HG03354 (cell line): ENCODE measurements around the gene LMBR1.
"Not testable (repeated sequence)": the region's sequence is repeated elsewhere in the genome, so short reads cannot be mapped to it uniquely, and the experiment has no call there.

Experiments
- ATAC-seq: cut with Tn5 transposase; IDR thresholded peaks from one replicate; pipeline ENCODE4 v1.9.1; 2021; ENCODE audit warnings: mild to moderate bottlenecking; ENCODE audit not compliant: unreplicated experiment, poor library complexity, severe bottlenecking

LMBR1 gene

GRCh38 chr7:156640257-156640948 is 252.6 kb downstream of the LMBR1 start, which contains the start of gene RNF32:
Gene RNF32, plus strand, starts transcription at chr7:156640774. Its CDS starts 3,104 bp downstream, at chr7:156643878.
- peak; percentile 89 for ATAC-seq

GRCh38 chr7:156639426-156640256 is 253.3 kb downstream of the LMBR1 start:
- ATAC-seq = no peak

DNA sequence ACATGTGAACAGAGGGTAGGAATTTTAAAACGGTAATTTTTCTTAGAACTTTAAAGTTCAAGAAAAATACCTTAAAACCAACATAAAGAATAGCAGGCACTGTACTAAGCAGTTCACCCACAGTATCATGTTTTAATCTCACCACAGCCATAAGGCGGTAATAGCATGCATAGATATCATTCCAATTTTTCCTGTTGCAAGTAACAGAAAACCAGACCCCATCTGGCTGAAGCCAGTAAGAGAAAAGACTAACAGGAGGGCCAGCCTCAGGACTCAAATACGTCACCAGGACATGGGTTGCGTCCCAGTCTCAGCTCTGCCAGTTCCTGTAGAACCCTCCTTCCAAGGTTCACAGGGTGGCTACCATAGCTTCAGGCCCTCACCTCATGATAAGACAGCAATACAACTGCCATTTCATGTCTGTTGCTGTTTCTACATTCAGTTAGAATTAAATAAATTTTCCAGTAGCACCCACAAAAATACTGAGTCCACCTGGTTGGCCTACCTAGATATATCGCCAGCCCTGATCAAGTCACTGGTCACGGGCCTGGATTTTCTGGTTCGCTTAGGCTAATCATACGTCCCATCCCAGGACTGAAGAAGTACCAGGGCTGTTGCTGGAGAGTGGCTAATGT is 254.4 kb downstream of the LMBR1 start:
- ATAC-seq = no peak

DNA sequence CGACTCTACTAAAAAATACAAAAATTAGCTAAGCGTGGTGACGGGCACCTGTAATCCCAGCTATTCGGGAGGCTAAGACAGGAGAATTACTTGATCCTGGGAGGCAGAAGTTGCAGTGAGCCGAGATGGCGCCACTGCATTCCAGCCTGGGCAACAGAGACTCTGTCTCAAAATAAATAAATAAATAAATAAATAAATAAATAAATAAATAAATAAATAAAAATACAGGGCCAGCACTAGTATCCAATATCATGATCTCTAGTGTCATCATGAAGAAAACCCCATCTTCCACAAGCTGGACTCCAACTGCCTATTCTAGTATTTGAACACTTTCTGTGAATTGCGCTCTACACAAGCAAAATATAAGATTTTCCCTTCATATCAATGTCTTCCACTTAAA is 255.9 kb downstream of the LMBR1 start:
- ATAC-seq = not testable (repeated sequence)

GRCh38 chr7:156635529-156636385 is 257.2 kb downstream of the LMBR1 start:
- ATAC-seq = no peak

GRCh38 chr7:156634117-156634516 is 258.9 kb downstream of the LMBR1 start:
- ATAC-seq = no peak

GRCh38 chr7:156629873-156630272 is 263.1 kb downstream of the LMBR1 start:
- ATAC-seq = no peak

- no peak for ATAC-seq
These were observed 264.4 kb downstream of the LMBR1 start for GRCh38 chr7:156628562-156628961.
